ENCODE measurements around the gene HIPK4. TPM values are rescaled to one million over a fixed set of nuclear protein-coding genes. Genes with fewer than 3 reads are reported as not detected.
"Not testable (repeated sequence)": the region's sequence is repeated elsewhere in the genome, so short reads cannot be mapped to it uniquely, and the experiment has no call there.

Gene HIPK4
- total RNA-seq, 1 experiment from 2014 or later = 0.31 TPM

GRCh38 chr19:40408598-40408925 lies 18.6 kb upstream of the HIPK4 start:
- H3K9me3 Mint-ChIP-seq; H3K27me3 Mint-ChIP-seq (ENCODE audit: low read depth); ATAC-seq; H3K4me3 Mint-ChIP-seq; H3K27ac Mint-ChIP-seq; H3K36me3 Mint-ChIP-seq; DNase-seq (ENCODE audit: low spot score); POLR2A ChIA-PET: not testable (repeated sequence)
- CTCF ChIA-PET = interaction anchor here (1.2 to 4.0 kb wide), 2 partner anchors 12 to 17 kb away, joined by 5 to 33 read pairs; partner anchors contain the start of gene SERTAD1
- H3K4me1 Mint-ChIP-seq = peaks cover 39% of the 10 kb centered on the region
- peak; percentile 93 for TF ChIP-seq ZNF121 (CRISPR knock-in tag; IDR thresholded peaks at IDR 0.05)

GRCh38 chr19:40407714-40408597 lies 18.0 kb upstream of the HIPK4 start:
- Mint-ChIP-seq H3K27ac (no peak overlapping the region), H3K4me3 (no peak overlapping the region), H3K36me3 (no peaks in the 10 kb centered on the region), H3K27me3 (ENCODE audit: low read depth) (no peaks in the 10 kb centered on the region; the same call in 1 of the 2 replicates), H3K9me3 (no peaks in the 10 kb centered on the region), H3K4me1 (peaks cover 36% of the 10 kb centered on the region)
- TF ChIP-seq MXD4 (CRISPR knock-in tag; IDR thresholded peaks at IDR 0.05; ENCODE audit: borderline replicate concordance) = no peak
- no peak for TF ChIP-seq ZNF281 (CRISPR knock-in tag; IDR thresholded peaks at IDR 0.05)
- no peak for TF ChIP-seq NR2C2 (CRISPR knock-in tag; IDR thresholded peaks at IDR 0.05)
- TF ChIP-seq TEAD4 (CRISPR knock-in tag; IDR thresholded peaks at IDR 0.05) = no peak
- no peak for TF ChIP-seq E2F5 (CRISPR knock-in tag; IDR thresholded peaks at IDR 0.05)
- no peak for TF ChIP-seq GTF2I (CRISPR knock-in tag; conservative IDR thresholded peaks at IDR 0.05)
- TF ChIP-seq GABPB1 (CRISPR knock-in tag; IDR thresholded peaks at IDR 0.05) = no peak
- ChIA-PET CTCF (interaction anchor here (0.5 to 4.0 kb wide), 7 partner anchors 11 to 641 kb away, joined by 3 to 33 read pairs (median 4); partner anchors contain the start of gene SERTAD1), POLR2A (no interaction called here)
- no peak for ATAC-seq
- DNase-seq (ENCODE audit: low spot score) = no peak

GRCh38 chr19:40403262-40403984 lies 13.4 kb upstream of the HIPK4 start:
- peak; percentile 79 for ATAC-seq
- Mint-ChIP-seq H3K36me3 (no peaks in the 10 kb centered on the region), H3K9me3 (no peaks in the 10 kb centered on the region), H3K27me3 (ENCODE audit: low read depth) (peaks cover 21% of the 10 kb centered on the region), H3K4me1 (peaks cover 22% of the 10 kb centered on the region), H3K27ac (peak overlapping the region; percentile 80), H3K4me3 (peak overlapping the region; percentile 84)
- POLR2A ChIA-PET = interaction anchor here (0.6 to 2.0 kb wide), 7 partner anchors 10 to 55 kb away, joined by 3 to 10 read pairs (median 5); partner anchors contain the start of genes C19orf47, PLD3, PRX and SERTAD1
- DNase-seq (ENCODE audit: low spot score) = peak; percentile 99
- CTCF ChIA-PET = interaction anchor here (0.5 to 4.6 kb wide), 11 partner anchors 10 to 146 kb away, joined by 3 to 40 read pairs (median 4); partner anchors contain the start of genes BLVRB, PRX and SERTAD1
- no peak for TF ChIP-seq ATF2 (CRISPR knock-in tag; IDR thresholded peaks at IDR 0.05; ENCODE audit: borderline replicate concordance, low read depth)
- no peak for TF ChIP-seq ESRRA (CRISPR knock-in tag; IDR thresholded peaks at IDR 0.05; ENCODE audit: borderline replicate concordance)
- TF ChIP-seq MAX (CRISPR knock-in tag; IDR thresholded peaks at IDR 0.05) = 0 out of 2 replicates have a peak, but pooled peaks have one; percentile 24
- TF ChIP-seq ZNF281 (CRISPR knock-in tag; IDR thresholded peaks at IDR 0.05) = no peak
- peak; percentile 88 for TF ChIP-seq GTF2I (CRISPR knock-in tag; conservative IDR thresholded peaks at IDR 0.05)
- TF ChIP-seq IRF1 (CRISPR knock-in tag; IDR thresholded peaks at IDR 0.05) = no peak
- TF ChIP-seq ZSCAN18 (CRISPR knock-in tag; IDR thresholded peaks at IDR 0.05) = no peak
- TF ChIP-seq NR3C1 (CRISPR knock-in tag; conservative IDR thresholded peaks at IDR 0.05; ENCODE audit: low read depth) = 0 out of 2 replicates have a peak, but pooled peaks have one; percentile 68
- TF ChIP-seq ZNF263 (CRISPR knock-in tag; IDR thresholded peaks at IDR 0.05; ENCODE audit: low read depth) = no peak

Data from WTC11 (cell line).